ENCODE results near the gene TEX36. TPM values are rescaled to one million over a fixed set of nuclear protein-coding genes. Genes with fewer than 3 reads are reported as not detected.

TEX36 gene
- total RNA-seq, 1 experiment from 2014 or later = 1.1 TPM

DNA sequence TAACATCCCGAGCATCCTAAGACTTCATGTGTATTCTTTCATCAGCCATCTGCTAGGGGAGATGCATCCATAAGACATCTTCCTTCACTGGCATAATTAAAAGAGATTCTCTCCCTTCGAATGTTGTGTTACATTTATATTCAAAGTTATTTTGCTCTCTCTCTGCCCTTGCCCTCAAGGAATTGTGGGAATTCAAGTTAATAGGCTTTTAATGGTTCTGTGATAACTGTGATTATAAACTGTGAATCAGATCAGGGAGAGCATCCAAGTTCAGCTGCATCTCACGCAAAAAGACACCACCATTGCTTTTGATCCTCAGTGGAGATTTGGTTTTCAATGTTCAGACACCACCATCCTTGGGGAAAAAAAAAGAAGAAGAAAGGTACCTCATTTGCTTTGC lies 9.2 kb upstream of the TEX36 start:
- intact Hi-C loops (cut with micrococcal nuclease; ENCODE audit: unreplicated experiment) = loop anchor here (5.0 kb wide), 2 partner anchors 430 to 645 kb away; no protein-coding TSS in a partner anchor
- Histone ChIP-seq H3K4me2 (no peak overlapping the region), H4K20me1 (ENCODE audit: insufficient read depth) (no peaks in the 10 kb centered on the region), H3K4me3 (no peak overlapping the region), H3K9me3 (ENCODE audit: insufficient read depth, low read depth) (no peaks in the 10 kb centered on the region), H3K4me1 (replicated peaks; ENCODE audit: insufficient read depth) (peaks cover 13% of the 10 kb centered on the region), H3K79me2 (ENCODE audit: low read depth) (no peaks in the 10 kb centered on the region), H3K27ac (no peak overlapping the region), H3K9me2 (ENCODE audit: insufficient read depth) (no peaks in the 10 kb centered on the region), H3K36me3 (ENCODE audit: low read depth) (no peaks in the 10 kb centered on the region), H2AFZ (no peak overlapping the region), H3K27me3 (ENCODE audit: insufficient read depth, low read depth) (no peaks in the 10 kb centered on the region), H3F3A (ENCODE audit: insufficient read depth, low read depth) (no peaks in the 10 kb centered on the region)
- POLR2A ChIA-PET (ENCODE audit: unreplicated experiment) = interaction anchor here (0.6 to 2.9 kb wide), 2 partner anchors 30 to 427 kb away, joined by 3 to 28 read pairs; no protein-coding TSS in a partner anchor
- TF ChIP-seq CTCF (conservative IDR thresholded peaks at IDR 0.05) = no peak
- TF ChIP-seq EZH2 (IDR thresholded peaks at IDR 0.05; ENCODE audit: low read depth) = no peak
- CTCF ChIA-PET = no interaction called here
- DNase-seq = no peak
- BruUV-seq (replicated peaks) = no TSS peak

GRCh38 chr10:125691160-125691981 lies 8.4 kb upstream of the TEX36 start:
- Histone ChIP-seq H3K79me2 (ENCODE audit: low read depth) (no peaks in the 10 kb centered on the region), H3K9me3 (ENCODE audit: insufficient read depth, low read depth) (no peaks in the 10 kb centered on the region), H3F3A (ENCODE audit: insufficient read depth, low read depth) (no peaks in the 10 kb centered on the region), H3K4me3 (no peak overlapping the region), H3K27ac (no peak overlapping the region), H3K27me3 (ENCODE audit: insufficient read depth, low read depth) (no peaks in the 10 kb centered on the region), H3K36me3 (ENCODE audit: low read depth) (no peaks in the 10 kb centered on the region), H2AFZ (no peak overlapping the region), H4K20me1 (ENCODE audit: insufficient read depth) (no peaks in the 10 kb centered on the region), H3K9me2 (ENCODE audit: insufficient read depth) (no peaks in the 10 kb centered on the region), H3K4me2 (no peak overlapping the region), H3K4me1 (replicated peaks; ENCODE audit: insufficient read depth) (peaks cover 13% of the 10 kb centered on the region)
- DNase-seq = peak; percentile 33 to 68
- intact Hi-C loops (cut with micrococcal nuclease; ENCODE audit: unreplicated experiment) = loop anchor here (1.0 to 5.0 kb wide), 4 partner anchors 29 to 644 kb away; partner anchors contain the start of gene CTBP2
- ChIA-PET POLR2A (ENCODE audit: unreplicated experiment) (interaction anchor here (0.5 to 2.9 kb wide), 4 partner anchors 29 to 866 kb away, joined by 3 to 28 read pairs (median 8); no protein-coding TSS in a partner anchor), CTCF (no interaction called here)
- TF ChIP-seq CTCF (conservative IDR thresholded peaks at IDR 0.05) = no peak
- TF ChIP-seq EZH2 (IDR thresholded peaks at IDR 0.05; ENCODE audit: low read depth) = no peak
- TSS peak; percentile 57 for BruUV-seq (replicated peaks)

DNA sequence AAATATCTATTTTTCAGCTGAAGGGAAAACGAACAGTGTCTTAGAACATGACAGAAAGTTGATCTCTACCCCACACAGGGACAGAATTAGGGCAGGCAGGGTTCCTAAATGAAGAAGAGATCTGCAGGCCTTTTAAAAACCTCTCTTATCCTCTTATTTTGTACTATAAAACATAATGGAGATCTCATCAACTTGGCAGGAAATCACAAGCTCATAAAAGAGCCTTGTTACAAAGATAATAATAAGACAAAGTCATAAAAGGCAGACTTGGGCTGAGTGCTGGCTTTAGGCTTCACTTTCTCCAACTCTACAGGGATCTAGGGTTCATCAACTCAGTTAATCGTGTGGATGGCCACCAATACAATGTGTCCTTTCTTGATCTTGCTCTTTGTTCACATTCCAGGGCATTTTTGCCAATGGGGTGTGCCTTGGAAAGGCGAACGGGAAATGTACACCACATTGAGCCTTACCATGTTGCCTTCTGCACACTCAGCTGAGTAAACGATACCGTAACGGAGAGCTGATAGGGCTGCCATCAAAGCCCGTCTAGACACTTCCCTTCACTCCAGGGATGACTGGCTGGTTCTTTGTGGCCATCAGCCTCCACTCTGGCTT lies 7.1 kb upstream of the TEX36 start:
- H3K27me3 ChIP-seq (ENCODE audit: insufficient read depth, low read depth) = no peaks in the 10 kb centered on the region
- no peak overlapping the region for H3K4me3 ChIP-seq
- H3K9me3 ChIP-seq (ENCODE audit: insufficient read depth, low read depth) = no peaks in the 10 kb centered on the region
- H3K9me2 ChIP-seq (ENCODE audit: insufficient read depth) = no peaks in the 10 kb centered on the region
- H3K4me2 ChIP-seq = no peak overlapping the region
- ChIA-PET POLR2A (ENCODE audit: unreplicated experiment) (no interaction called here), CTCF (no interaction called here)
- no peak for TF ChIP-seq CTCF (conservative IDR thresholded peaks at IDR 0.05)
- no peaks in the 10 kb centered on the region for H4K20me1 ChIP-seq (ENCODE audit: insufficient read depth)
- DNase-seq = no peak
- no peak overlapping the region for H3K27ac ChIP-seq
- no peaks in the 10 kb centered on the region for H3F3A ChIP-seq (ENCODE audit: insufficient read depth, low read depth)
- H3K36me3 ChIP-seq (ENCODE audit: low read depth) = no peaks in the 10 kb centered on the region
- intact Hi-C loops (cut with micrococcal nuclease; ENCODE audit: unreplicated experiment) = loop anchor here (2.0 to 5.0 kb wide), 3 partner anchors 428 to 643 kb away; partner anchors contain the start of gene CTBP2
- no peak overlapping the region for H2AFZ ChIP-seq
- peaks cover 8% of the 10 kb centered on the region for H3K4me1 ChIP-seq (replicated peaks; ENCODE audit: insufficient read depth)
- no TSS peak for BruUV-seq (replicated peaks)
- H3K79me2 ChIP-seq (ENCODE audit: low read depth) = no peaks in the 10 kb centered on the region
